Upper lobe of left lung (tissue), 6 donors: ENCODE results near the gene CFAP91. TPM values are rescaled to one million over a fixed set of nuclear protein-coding genes. Genes with fewer than 3 reads are reported as not detected.

Experiments
- ATAC-seq, 2 donors: fragments of 200-7000 bp; cut with Tn5 transposase; one replicate each; pipeline ENCODE4 v1.9.1; 2022; ENCODE audit warnings: mild to moderate bottlenecking in 2 of 2, moderate library complexity in 2 of 2; ENCODE audit not compliant: low FRiP score in 2 of 2
- DNase-seq, 2 donors: peaks; one replicate each; pipeline ENCODE4 v3.0.0-alpha.2; 2019 to 2020
- H3K27ac ChIP-seq, 4 donors: fragments of 200-600 bp; sonication (generic); one replicate each; pipeline ENCODE4 v1.5.1; 2016 to 2019
- H3K27me3 ChIP-seq, 4 donors: fragments of 200-600 bp; sonication (generic); one replicate each; pipeline ENCODE4 v1.5.1; 2017 to 2019
- H3K36me3 ChIP-seq, 4 donors: fragments of 200-600 bp; sonication (generic); one replicate each; pipeline ENCODE4 v1.5.1; 2016 to 2019
- H3K4me1 ChIP-seq, 4 donors: fragments of 200-600 bp; sonication (generic); one replicate each; pipeline ENCODE4 v1.5.1; 2018 to 2019
- H3K4me3 ChIP-seq, 4 donors: fragments of 200-600 bp; sonication (generic); one replicate each; pipeline ENCODE4 v1.5.1; 2017 to 2019; ENCODE audit warnings: mild to moderate bottlenecking in 2 of 4, moderate library complexity in 1 of 4
- H3K9me3 ChIP-seq, 4 donors: fragments of 200-600 bp; sonication (generic); one replicate each; pipeline ENCODE4 v1.5.1; 2018 to 2019
- CTCF ChIP-seq, 6 experiments: fragments of 450-650 bp in 4 of 6; fragments of 200-600 bp in 2 of 6; sonication (generic) in 2 of 6; IDR thresholded peaks; one replicate each; pipeline ENCODE4 v1.5.1; 2016 to 2019; ENCODE audit warnings: antibody characterized with exemption in 6 of 6
- EP300 ChIP-seq, 4 donors: sonication (generic); formaldehyde crosslinking; IDR thresholded peaks; one replicate each; pipeline ENCODE4 v1.5.1; 2017; ENCODE audit warnings: antibody characterized with exemption in 4 of 4, control low read depth in 2 of 4
- POLR2A ChIP-seq, 4 donors: fragments of 450-650 bp; IDR thresholded peaks; one replicate each; pipeline ENCODE4 v1.5.1; 2016 to 2017; ENCODE audit warnings: antibody characterized with exemption in 4 of 4, mild to moderate bottlenecking in 2 of 4
- POLR2AphosphoS5 ChIP-seq, 2 donors: sonication (generic); formaldehyde crosslinking; IDR thresholded peaks; one replicate each; pipeline ENCODE4 v1.5.1; 2017; ENCODE audit warnings: antibody characterized with exemption in 2 of 2
- WGBS, 2 donors: methylation state at CpG; one replicate each; pipeline ENCODE4 v1.1.5; 2017 to 2018; 5-methylcytosine and 5-hydroxymethylcytosine counted together
- total RNA-seq, 6 donors: library from RNA; depleted of rRNA in 4 of 6; stranded (reverse); fragments of >200 nt in 4 of 6; gene quantifications; one replicate each; pipeline versions ENCODE4 v1.1.0 to v1.2.1, GENCODE V29; 2016 to 2021
- donor health status: DM: no; HTN: no; CAD: no; lungs with moderate emphysema.
- donor health status: DM: no; HTN: yes; CAD: no; lungs with severe emphysema.

Gene CFAP91
- total RNA-seq, 6 donors from 2014 or later, result 2.3 to 47.8 (median 6.6) TPM

GRCh38 chr3:119683421-119683820 lies 19.4 kb upstream of the CFAP91 start:
- WGBS, 2 donors, result 35 to 42% methylated on average over 1 of the region's 1 CpG
- no peak overlapping the region for H3K4me3 ChIP-seq
- no peak for ATAC-seq

GRCh38 chr3:119690043-119690656 lies 12.7 kb upstream of the CFAP91 start:
- ATAC-seq (peak in 1 of 2 donors; percentile 52), DNase-seq (no peak)
- H3K27ac ChIP-seq, result no peak overlapping the region
- H3K36me3 ChIP-seq, result no peaks in the 10 kb centered on the region
- no peaks in the 10 kb centered on the region for H3K4me1 ChIP-seq
- TF ChIP-seq CTCF (IDR thresholded peaks at IDR 0.05) (peak in 5 of 6 experiments; percentile 37 to 48 (median 40)), POLR2A (IDR thresholded peaks at IDR 0.05) (no peak)
- 49 to 53% methylated on average over 4 of the region's 4 CpGs for WGBS, 2 donors
- H3K4me3 ChIP-seq, result no peak overlapping the region
- no peaks in the 10 kb centered on the region for H3K27me3 ChIP-seq
- no peaks in the 10 kb centered on the region for H3K9me3 ChIP-seq

More at GRCh38 chr3:119683421-119683820, 19.4 kb upstream of the CFAP91 start:
- Histone ChIP-seq H3K27ac (no peak overlapping the region), H3K27me3 (no peaks in the 10 kb centered on the region), H3K4me1 (peaks cover 0 to 6% (median 0%) of the 10 kb centered on the region in 4 donors), H3K9me3 (no peaks in the 10 kb centered on the region), H3K36me3 (no peaks in the 10 kb centered on the region)
- DNase-seq, result no peak
- TF ChIP-seq EP300 (IDR thresholded peaks at IDR 0.05), result no peak
- TF ChIP-seq CTCF (IDR thresholded peaks at IDR 0.05), result no peak
- no peak for TF ChIP-seq POLR2AphosphoS5 (IDR thresholded peaks at IDR 0.05)

- DNase-seq (no peak), ATAC-seq (no peak)
- H3K9me3 ChIP-seq, result no peaks in the 10 kb centered on the region
- TF ChIP-seq EP300 (IDR thresholded peaks at IDR 0.05), result no peak
- TF ChIP-seq POLR2A (IDR thresholded peaks at IDR 0.05), result no peak
- no peak for TF ChIP-seq CTCF (IDR thresholded peaks at IDR 0.05)
- TF ChIP-seq POLR2AphosphoS5 (IDR thresholded peaks at IDR 0.05), result no peak
- no peak overlapping the region for H3K27ac ChIP-seq
- WGBS, 2 donors, result 90 to 98% methylated on average over 2 of the region's 2 CpGs
- peaks cover 0 to 5% (median 1%) of the 10 kb centered on the region in 4 donors for H3K4me1 ChIP-seq
- H3K4me3 ChIP-seq, result no peak overlapping the region
- H3K27me3 ChIP-seq, result no peaks in the 10 kb centered on the region
- H3K36me3 ChIP-seq, result no peaks in the 10 kb centered on the region
These were observed 7.3 kb upstream of the CFAP91 start for GRCh38 chr3:119695480-119695879.

GRCh38 chr3:119697394-119697793 lies 5.4 kb upstream of the CFAP91 start:
- H3K36me3 ChIP-seq, result no peaks in the 10 kb centered on the region
- H3K9me3 ChIP-seq, result no peaks in the 10 kb centered on the region
- WGBS, 2 donors, result 79 to 89% methylated on average over 5 of the region's 5 CpGs
- TF ChIP-seq POLR2A (IDR thresholded peaks at IDR 0.05) (no peak), POLR2AphosphoS5 (IDR thresholded peaks at IDR 0.05) (no peak), CTCF (IDR thresholded peaks at IDR 0.05) (no peak), EP300 (IDR thresholded peaks at IDR 0.05) (no peak)
- ATAC-seq (no peak), DNase-seq (no peak)
- H3K27me3 ChIP-seq, result no peaks in the 10 kb centered on the region
- H3K4me3 ChIP-seq, result no peak overlapping the region
- no peak overlapping the region for H3K27ac ChIP-seq
- peaks cover 5 to 16% (median 8%) of the 10 kb centered on the region in 4 donors for H3K4me1 ChIP-seq
